NCI-H1417 treated with DMSO at 0.1 percent for 48 hours (cell line): ENCODE measurements around the gene WHRN.

Experiments used
- DNase-seq: peaks from one replicate; lab custom pipeline; 2025; lab: John Stamatoyannopoulos, UW

WHRN gene

GRCh38 chr9:114449236-114449635 lies 56.0 kb downstream of the WHRN start:
- no peak for DNase-seq

GRCh38 chr9:114448706-114449105 lies 56.6 kb downstream of the WHRN start:
- no peak for DNase-seq

GRCh38 chr9:114446672-114447450 lies 58.4 kb downstream of the WHRN start:
- DNase-seq, result no peak

GRCh38 chr9:114446036-114446435 lies 59.2 kb downstream of the WHRN start:
- DNase-seq, result no peak

- DNase-seq, result no peak
Measured at GRCh38 chr9:114445616-114446015, 59.7 kb downstream of the WHRN start.

- no peak for DNase-seq
Measured at GRCh38 chr9:114442022-114442421, 63.3 kb downstream of the WHRN start.

- no peak for DNase-seq
Measured at GRCh38 chr9:114437401-114437893, 67.8 kb downstream of the WHRN start.

- DNase-seq, result no peak
Measured at GRCh38 chr9:114434878-114435311, 70.4 kb downstream of the WHRN start.

- no peak for DNase-seq
Measured at GRCh38 chr9:114433720-114434255, 71.5 kb downstream of the WHRN start.

GRCh38 chr9:114433086-114433485 lies 72.2 kb downstream of the WHRN start:
- DNase-seq, result no peak

- no peak for DNase-seq
Measured at GRCh38 chr9:114432323-114433067, 72.8 kb downstream of the WHRN start.

GRCh38 chr9:114431770-114432169 lies 73.5 kb downstream of the WHRN start:
- no peak for DNase-seq

GRCh38 chr9:114431003-114431402 lies 74.3 kb downstream of the WHRN start:
- DNase-seq, result no peak

- DNase-seq, result no peak
Measured at GRCh38 chr9:114430457-114430856, 74.8 kb downstream of the WHRN start.

GRCh38 chr9:114429488-114429887 lies 75.8 kb downstream of the WHRN start:
- DNase-seq, result no peak

GRCh38 chr9:114428466-114428865 lies 76.8 kb downstream of the WHRN start:
- no peak for DNase-seq

GRCh38 chr9:114427644-114428043 lies 77.6 kb downstream of the WHRN start:
- DNase-seq, result no peak

- no peak for DNase-seq
Measured at GRCh38 chr9:114426046-114426948, 79.0 kb downstream of the WHRN start.

- DNase-seq, result no peak
Measured at GRCh38 chr9:114425126-114425525, 80.1 kb downstream of the WHRN start.

GRCh38 chr9:114424126-114424525 lies 81.1 kb downstream of the WHRN start:
- DNase-seq, result no peak

GRCh38 chr9:114423181-114423580 lies 82.1 kb downstream of the WHRN start:
- DNase-seq, result no peak

GRCh38 chr9:114421147-114421546 lies 84.1 kb downstream of the WHRN start:
- no peak for DNase-seq
